ENCODE measurements around the gene HLCS. TPM values are rescaled to one million over a fixed set of nuclear protein-coding genes. Genes with fewer than 3 reads are reported as not detected.

Gene HLCS
- total and polyA plus RNA-seq, 2 of the 4 experiments (the other 2 are of a cell fraction), result 10.6 to 21.0 TPM

DNA sequence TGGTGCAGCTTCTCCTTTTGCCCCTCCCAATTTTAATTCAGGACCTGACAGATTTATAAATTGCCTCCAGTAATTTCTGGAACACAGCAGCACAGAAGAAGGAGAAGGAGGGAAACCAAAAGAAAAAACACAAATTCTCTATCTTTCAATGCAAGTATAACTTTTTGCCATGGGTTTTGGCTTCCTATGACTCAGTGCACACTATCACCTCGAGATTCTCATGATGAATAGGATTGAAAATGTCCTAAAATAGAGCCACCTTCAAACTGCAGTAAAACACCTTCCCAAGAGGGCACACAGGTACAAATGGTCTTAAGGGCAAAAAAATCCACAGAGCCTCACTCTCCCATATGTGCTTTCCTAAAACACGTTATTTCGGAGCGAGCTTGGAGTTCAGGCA lies 113.6 kb downstream of the HLCS start:
- in situ Hi-C loops (cut with MboI; ENCODE audit: low sequenced_read_pairs), result no loop called here
- no peak overlapping the region for H2AFZ ChIP-seq (replicated peaks; ENCODE audit: low read length, poor library complexity)
- H2BK20ac ChIP-seq (ENCODE audit: low read depth, low read length), result peak overlapping the region; percentile 63
- peaks cover 10% of the 10 kb centered on the region for H3K4me1 ChIP-seq (ENCODE audit: control insufficient read depth, insufficient read depth, low read length)
- H2BK5ac ChIP-seq (ENCODE audit: low read depth, low read length, poor library complexity, severe bottlenecking), result no peak overlapping the region
- no CpG with 5 or more reads among the region's 4 CpGs for WGBS, 2 experiments (ENCODE audit: extremely low coverage in 2 of 2, insufficient read length in 1 of 2)
- H4K5ac ChIP-seq (ENCODE audit: low read depth, low read length), result no peak overlapping the region
- H2BK15ac ChIP-seq (ENCODE audit: low read depth, low read length), result no peak overlapping the region
- CTCF ChIA-PET, result interaction anchor here (0.6 kb wide), 1 partner anchor 97 kb away, joined by 3 read pairs; no protein-coding TSS in a partner anchor
- no peak overlapping the region; a peak in 1 of 4 replicates for H4K8ac ChIP-seq (ENCODE audit: low read depth in 2 of 2, low read length in 2 of 2)
- H3K4me3 ChIP-seq (ENCODE audit: insufficient read depth, low read depth, low read length), result no peak overlapping the region
- ATAC-seq (ENCODE audit: low read depth) (no peak), DNase-seq (no peak)
- intact Hi-C loops (cut with micrococcal nuclease), result no loop called here
- no peaks in the 10 kb centered on the region for H3K36me3 ChIP-seq (ENCODE audit: control insufficient read depth, insufficient read depth, low read length)
- POLR2A ChIA-PET (ENCODE audit: unreplicated experiment), result no interaction called here
- H3K9me3 ChIP-seq (ENCODE audit: control insufficient read depth, insufficient read depth, low read length), result no peaks in the 10 kb centered on the region
- H3K18ac ChIP-seq (ENCODE audit: low read depth, low read length), result no peak overlapping the region
- no peak overlapping the region; the same call in 1 of the 2 replicates for H4K91ac ChIP-seq (ENCODE audit: insufficient read depth, low read depth, low read length)
- dilution Hi-C loops (cut with HindIII; ENCODE audit: low sequenced_read_pairs, unreplicated experiment), result no loop called here
- no peak overlapping the region for H3K4me2 ChIP-seq (ENCODE audit: low read depth, low read length)
- H3K9ac ChIP-seq (ENCODE audit: low read depth, low read length), result no peak overlapping the region
- H3K79me1 ChIP-seq (ENCODE audit: low read depth in 1 of 2, low read length in 2 of 2), result peaks cover 8 to 20% of the 10 kb centered on the region in 2 experiments; a peak in 2 of 4 replicates
- H2AK5ac ChIP-seq (ENCODE audit: low read depth, low read length), result no peak overlapping the region
- peak overlapping the region; percentile 48; the same call in 1 of the 2 replicates for H3K4ac ChIP-seq (ENCODE audit: low read depth, low read length)
- no peaks in the 10 kb centered on the region for H4K20me1 ChIP-seq (ENCODE audit: insufficient read depth, low read length)
- 0 out of 2 replicates have a peak overlapping the region, but pooled peaks have one; percentile 23 for H3K14ac ChIP-seq (replicated peaks; ENCODE audit: low read depth, low read length)
- no peak for TF ChIP-seq RFX5 (IDR thresholded peaks at IDR 0.05; ENCODE audit: low read depth, low read length)
- TF ChIP-seq FOS (IDR thresholded peaks at IDR 0.05; ENCODE audit: low read depth, low read length), result no peak
- no peak for TF ChIP-seq MXI1 (IDR thresholded peaks at IDR 0.05; ENCODE audit: borderline replicate concordance, low read depth, low read length)
- no peak for TF ChIP-seq CEBPB (IDR thresholded peaks at IDR 0.05; ENCODE audit: low read depth, low read length)
- no peak for TF ChIP-seq RCOR1 (IDR thresholded peaks at IDR 0.05; ENCODE audit: insufficient replicate concordance, low read length)
- no peak for TF ChIP-seq SMC3 (IDR thresholded peaks at IDR 0.05; ENCODE audit: low read depth, low read length)
- no peak for TF ChIP-seq MAZ (IDR thresholded peaks at IDR 0.05; ENCODE audit: borderline replicate concordance, low read depth, low read length)
- TF ChIP-seq, protein P1, sequence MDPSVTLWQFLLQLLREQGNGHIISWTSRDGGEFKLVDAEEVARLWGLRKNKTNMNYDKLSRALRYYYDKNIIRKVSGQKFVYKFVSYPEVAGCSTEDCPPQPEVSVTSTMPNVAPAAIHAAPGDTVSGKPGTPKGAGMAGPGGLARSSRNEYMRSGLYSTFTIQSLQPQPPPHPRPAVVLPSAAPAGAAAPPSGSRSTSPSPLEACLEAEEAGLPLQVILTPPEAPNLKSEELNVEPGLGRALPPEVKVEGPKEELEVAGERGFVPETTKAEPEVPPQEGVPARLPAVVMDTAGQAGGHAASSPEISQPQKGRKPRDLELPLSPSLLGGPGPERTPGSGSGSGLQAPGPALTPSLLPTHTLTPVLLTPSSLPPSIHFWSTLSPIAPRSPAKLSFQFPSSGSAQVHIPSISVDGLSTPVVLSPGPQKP (IDR thresholded peaks at IDR 0.05; ENCODE audit: borderline replicate concordance, low read depth, low read length), result no peak
- TF ChIP-seq NFE2L2 (IDR thresholded peaks at IDR 0.05; ENCODE audit: low read depth, low read length), result no peak
- TF ChIP-seq CHD1 (IDR thresholded peaks at IDR 0.05; ENCODE audit: low read depth, low read length), result no peak
- TF ChIP-seq, protein P2, sequence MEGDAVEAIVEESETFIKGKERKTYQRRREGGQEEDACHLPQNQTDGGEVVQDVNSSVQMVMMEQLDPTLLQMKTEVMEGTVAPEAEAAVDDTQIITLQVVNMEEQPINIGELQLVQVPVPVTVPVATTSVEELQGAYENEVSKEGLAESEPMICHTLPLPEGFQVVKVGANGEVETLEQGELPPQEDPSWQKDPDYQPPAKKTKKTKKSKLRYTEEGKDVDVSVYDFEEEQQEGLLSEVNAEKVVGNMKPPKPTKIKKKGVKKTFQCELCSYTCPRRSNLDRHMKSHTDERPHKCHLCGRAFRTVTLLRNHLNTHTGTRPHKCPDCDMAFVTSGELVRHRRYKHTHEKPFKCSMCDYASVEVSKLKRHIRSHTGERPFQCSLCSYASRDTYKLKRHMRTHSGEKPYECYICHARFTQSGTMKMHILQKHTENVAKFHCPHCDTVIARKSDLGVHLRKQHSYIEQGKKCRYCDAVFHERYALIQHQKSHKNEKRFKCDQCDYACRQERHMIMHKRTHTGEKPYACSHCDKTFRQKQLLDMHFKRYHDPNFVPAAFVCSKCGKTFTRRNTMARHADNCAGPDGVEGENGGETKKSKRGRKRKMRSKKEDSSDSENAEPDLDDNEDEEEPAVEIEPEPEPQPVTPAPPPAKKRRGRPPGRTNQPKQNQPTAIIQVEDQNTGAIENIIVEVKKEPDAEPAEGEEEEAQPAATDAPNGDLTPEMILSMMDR (conservative IDR thresholded peaks at IDR 0.05; ENCODE audit: low read depth, low read length), result no peak
- TF ChIP-seq BHLHE40 (IDR thresholded peaks at IDR 0.05; ENCODE audit: low read depth, low read length), result no peak
- no TSS peak for BruUV-seq (replicated peaks)
- H3K9me1 ChIP-seq (ENCODE audit: insufficient read depth, low read length), result peaks cover 10% of the 10 kb centered on the region; the same call in 1 of the 2 replicates
- no peak overlapping the region for H3K27ac ChIP-seq (ENCODE audit: insufficient read depth, low read length)
- no peak overlapping the region for H2AK9ac ChIP-seq (replicated peaks; ENCODE audit: low read depth, low read length, poor library complexity)
- no peak overlapping the region; the same call in 1 of the 2 replicates for H2BK120ac ChIP-seq (ENCODE audit: low read depth, low read length)
- H3K23ac ChIP-seq (ENCODE audit: low read depth, low read length), result no peak overlapping the region
- no peak overlapping the region for H3K56ac ChIP-seq (ENCODE audit: extremely low read depth, insufficient read depth, low read length)
- no peaks in the 10 kb centered on the region for H3K27me3 ChIP-seq (ENCODE audit: control insufficient read depth, insufficient read depth, low read length)

Data from IMR-90 (cell line).